Medulla oblongata (tissue), 1 donor: ENCODE data around the gene PRKAR2B.

Source experiments
- DNase-seq: peaks from one replicate; pipeline ENCODE4 v3.0.0-alpha.2; 2015; ENCODE audit errors: extremely low spot score

PRKAR2B gene

DNA sequence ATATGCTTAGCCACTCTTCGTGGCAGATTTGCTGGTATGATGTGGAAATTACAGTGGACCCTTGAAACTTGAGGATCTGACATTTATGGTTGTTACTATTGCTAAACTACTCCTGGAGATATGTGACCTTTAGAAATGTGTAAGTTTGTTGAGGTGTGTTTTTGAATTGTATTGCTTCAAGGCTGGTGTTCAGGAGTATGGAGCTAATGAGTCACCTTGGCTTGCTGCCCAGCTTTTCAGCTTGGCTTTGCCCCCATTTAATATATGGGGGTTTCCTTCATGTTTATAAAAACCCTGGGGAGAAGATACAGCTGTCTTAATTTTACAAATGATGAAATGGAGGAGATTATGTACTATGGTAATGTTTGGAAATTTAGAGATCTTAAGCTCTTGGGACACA lies 135.9 kb downstream of the PRKAR2B start:
- no peak for DNase-seq

DNA sequence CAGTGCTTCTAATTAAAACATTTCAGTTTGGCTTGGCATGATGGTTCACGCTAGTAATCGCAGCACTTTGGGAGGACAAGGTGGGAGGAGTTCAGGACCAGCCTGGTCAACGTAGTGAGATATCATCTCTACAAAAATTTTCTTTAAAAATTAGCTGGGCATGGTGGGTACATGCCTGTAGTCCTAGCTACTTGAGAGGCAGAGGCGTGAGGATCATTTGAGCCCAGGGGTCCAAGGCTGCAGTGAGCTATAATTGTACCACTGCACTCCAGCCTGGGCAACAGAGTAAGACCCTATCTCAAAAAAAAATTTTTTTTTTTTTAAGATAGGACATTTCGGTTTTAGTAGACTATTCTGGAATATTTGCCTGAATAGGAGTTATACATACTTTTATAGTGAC lies 136.7 kb downstream of the PRKAR2B start:
- DNase-seq = no peak

DNA sequence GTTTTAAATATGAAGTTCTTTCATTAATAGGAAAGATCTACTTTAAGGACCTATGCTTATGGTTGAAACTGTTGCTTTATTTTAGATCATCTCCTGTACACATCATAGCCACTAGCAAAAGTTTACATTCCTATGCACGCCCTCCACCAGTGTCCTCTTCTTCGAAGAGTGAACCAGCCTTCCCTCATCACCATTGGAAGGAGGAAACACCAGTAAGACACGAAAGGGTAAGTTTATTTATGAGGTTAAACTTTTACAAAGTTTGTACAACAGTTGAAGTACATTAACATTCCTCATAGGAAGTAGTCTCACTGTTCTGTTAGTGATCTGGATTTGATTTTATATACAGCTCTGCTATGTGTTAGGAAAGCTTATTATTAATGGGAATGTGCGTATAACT lies 141.2 kb downstream of the PRKAR2B start:
- DNase-seq = no peak

DNA sequence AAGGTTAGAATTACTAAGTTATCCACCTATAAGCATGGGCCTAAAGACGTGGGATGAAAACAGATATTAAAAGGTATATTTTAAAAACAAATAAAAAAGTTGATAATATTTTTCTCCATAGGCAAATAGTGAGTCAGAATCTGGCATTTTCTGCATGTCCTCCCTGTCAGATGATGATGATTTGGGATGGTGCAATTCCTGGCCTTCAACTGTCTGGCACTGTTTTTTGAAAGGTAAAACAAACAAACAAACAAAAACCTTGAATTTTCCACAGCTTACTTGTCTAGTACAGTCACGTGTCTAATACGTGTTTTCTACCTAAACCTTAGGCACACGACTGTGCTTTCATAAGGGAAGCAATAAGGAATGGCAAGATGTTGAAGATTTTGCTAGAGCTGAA lies 141.7 kb downstream of the PRKAR2B start:
- no peak for DNase-seq

DNA sequence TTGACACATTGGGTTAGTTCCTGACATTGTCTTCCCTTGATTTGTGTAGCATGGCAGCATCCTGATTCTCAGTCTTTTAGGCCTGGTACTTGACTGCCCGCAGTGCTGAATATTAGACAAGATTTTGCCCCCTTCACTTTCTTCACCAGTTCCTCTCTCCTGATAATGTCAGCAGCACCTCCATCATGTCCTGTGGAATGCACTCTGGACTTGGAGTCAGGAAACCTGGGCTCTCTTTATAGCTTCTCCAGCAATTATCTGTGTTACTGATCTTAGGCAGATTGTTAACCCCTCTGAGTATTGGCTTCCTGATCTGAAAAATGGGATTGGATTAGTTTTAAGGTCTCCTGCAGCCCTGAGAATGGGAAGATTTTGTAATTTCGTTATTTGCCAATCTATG lies 143.3 kb downstream of the PRKAR2B start:
- no peak for DNase-seq

DNA sequence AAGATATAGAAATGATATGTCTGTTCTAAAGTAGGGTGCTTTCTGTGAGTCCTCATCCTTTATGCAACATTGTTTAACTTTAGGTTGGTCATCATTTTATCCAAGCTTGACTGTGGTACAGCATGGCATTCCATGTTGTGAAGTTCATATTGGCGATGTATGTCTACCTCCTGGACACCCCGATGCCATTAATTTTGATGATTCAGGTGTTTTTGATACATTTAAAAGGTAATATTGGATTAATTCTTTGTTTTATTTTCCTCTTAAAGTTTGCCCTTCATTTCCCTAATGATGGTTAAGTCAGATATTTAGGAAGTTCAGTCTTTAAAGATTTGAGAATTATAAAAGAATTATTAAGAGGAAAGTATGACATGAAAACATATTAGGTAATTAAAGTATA lies 145.6 kb downstream of the PRKAR2B start:
- no peak for DNase-seq

DNA sequence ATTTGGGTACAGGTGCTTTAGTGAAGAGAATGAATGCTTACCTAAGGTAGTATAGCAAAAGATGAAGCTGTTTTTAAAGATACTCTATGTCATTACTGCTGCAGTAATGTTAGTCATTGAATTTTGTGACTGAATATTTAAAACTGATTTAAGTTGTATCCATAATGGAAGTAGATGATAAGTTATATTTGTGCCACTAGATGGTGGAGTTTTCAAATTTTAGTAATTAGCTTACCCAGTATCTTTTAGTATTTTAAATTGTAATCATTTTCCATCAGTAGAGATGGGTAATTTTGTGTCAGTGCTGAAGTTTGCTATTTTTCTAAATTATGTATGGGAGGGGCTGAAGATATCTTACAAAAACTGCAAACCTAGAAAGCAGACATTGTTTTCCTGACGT lies 149.5 kb downstream of the PRKAR2B start:
- DNase-seq = no peak

DNA sequence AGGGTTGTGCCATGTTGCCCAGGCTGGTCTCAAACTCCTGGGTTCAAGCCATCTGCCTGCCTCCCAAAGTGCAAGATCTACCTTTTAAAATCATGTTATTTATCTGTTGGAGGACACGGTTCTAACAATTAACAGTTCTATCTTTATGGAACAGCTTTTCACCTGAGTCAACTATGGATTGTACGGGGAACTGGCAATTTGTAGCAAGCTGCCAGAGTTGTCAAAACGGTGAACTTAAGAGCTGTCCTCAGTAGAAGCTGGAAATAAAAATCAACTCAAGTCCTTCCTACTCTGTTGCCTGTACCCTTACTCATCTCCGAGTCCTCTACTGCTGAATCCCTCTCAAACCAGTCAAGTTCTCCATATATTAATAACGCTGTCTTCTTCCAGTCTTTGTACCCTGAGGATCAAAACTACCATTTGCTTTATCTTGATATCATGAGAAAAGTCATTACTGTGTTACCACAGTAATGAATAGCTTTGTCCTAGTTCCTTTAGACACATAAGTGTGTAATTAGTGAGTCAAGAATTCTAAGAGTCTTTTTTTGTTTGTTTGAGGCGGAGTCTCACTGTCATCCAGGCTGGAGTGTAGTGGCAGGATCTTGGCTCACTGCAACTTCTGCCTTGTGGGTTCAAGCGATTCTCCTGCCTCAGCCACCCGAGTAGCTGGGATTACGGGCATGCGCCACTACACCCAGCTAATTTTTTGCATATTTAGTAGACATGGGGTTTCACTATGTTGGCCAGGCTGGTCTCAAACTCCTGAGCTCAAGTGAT lies 152.5 kb downstream of the PRKAR2B start:
- DNase-seq = no peak

DNA sequence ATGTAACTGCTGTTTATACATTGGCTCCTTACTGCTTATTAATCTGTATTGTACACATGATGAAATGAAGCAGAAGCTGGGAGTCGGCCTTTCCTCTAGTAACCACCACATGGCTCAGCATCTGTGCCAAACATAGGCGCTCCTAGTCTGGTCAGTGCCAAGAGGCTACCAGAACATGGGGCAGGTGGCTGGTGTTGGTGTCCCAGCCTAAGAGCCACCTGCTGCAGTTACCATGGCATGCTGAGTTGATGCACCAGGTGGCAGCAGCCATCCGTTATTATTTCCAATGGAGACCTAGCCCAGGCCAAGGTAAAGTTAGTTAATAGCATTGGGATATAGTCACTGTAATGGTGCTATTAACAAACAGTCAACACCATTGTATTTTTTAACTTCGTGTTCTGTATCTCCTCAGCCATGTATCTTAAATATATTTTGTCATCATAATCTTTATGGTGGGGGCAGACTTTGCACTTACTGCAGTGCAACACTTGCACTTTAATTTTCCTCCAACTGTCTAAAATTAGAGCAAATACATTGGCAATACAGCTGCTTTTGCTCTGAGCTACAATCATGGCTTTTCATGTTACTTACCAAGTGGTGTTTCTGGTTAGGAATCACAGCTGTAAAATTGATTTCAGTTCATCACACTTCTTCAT lies 157.4 kb downstream of the PRKAR2B start:
- DNase-seq = no peak

DNA sequence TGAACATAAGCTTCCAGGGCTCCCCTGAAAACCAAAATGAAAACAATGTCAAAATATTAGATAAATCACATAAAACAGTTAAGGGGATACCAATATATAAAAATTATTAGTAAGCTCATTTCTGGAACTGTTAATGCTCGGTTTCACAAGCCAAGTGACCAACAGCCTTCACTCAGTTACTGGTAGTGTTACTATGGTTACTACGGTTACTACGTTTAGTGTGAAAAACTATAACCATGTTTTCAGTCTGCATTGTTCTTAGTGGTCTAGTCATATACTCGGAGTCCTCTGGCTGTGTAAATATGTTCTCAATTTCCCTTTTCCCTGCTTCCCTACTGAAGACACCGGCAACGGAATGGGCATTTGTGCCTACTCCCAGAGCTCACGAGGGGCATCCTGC lies 159.1 kb downstream of the PRKAR2B start:
- no peak for DNase-seq

DNA sequence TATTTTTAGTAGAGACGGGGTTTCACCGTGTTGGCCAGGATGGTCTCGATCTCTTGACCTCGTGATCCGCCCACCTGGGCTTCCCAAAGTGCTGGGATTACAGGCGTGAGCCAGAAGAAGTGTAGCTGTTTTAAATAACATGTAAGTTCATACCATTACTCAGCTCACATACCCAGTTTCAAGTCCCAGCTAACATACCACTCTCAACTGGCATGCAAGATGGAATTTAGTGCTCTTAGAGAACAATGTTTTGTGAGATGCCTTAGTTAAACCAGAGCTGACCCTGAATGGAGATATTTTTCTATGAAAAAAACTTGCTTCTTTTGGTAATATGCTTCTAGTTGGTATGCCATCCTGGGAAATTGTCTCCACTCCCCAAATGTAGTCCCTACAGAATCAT lies 161.6 kb downstream of the PRKAR2B start:
- DNase-seq = no peak

DNA sequence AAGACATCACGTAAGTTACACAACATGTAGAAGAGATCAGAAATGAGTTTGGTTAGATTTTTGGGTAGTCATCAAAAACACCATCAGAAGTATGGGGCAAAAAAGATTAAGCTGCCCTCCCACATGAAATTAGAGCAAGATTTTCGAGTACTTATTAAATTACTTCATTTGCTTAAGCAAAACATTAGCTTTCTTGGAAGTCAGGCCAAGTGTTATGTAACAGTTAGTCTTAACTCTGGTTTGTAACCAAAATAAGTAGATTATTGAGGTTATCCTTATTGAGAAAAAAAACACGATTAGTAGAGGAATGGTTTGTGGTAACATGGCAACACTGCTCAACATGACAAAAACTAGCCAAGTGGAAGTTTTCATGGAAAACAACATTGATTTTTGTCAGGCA lies 162.2 kb downstream of the PRKAR2B start:
- no peak for DNase-seq

DNA sequence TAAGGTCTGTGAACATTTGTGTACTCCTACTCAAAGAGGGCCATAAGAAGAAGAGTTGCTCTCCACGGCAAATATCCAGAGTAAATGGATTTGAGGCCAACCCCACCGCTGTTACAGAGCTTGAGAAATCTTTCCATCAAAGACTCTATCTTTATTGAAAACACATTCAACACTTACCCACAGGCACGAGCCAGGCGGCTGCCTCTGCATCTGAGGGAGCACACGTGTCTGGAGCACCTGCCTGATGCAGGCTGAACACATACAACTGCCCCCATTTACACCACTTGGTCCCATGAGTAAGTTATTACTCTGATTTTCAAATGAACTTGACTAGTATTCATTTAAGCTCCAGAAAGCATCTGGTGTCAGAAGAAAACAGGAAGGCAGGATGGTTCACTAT lies 163.0 kb downstream of the PRKAR2B start:
- DNase-seq = no peak

DNA sequence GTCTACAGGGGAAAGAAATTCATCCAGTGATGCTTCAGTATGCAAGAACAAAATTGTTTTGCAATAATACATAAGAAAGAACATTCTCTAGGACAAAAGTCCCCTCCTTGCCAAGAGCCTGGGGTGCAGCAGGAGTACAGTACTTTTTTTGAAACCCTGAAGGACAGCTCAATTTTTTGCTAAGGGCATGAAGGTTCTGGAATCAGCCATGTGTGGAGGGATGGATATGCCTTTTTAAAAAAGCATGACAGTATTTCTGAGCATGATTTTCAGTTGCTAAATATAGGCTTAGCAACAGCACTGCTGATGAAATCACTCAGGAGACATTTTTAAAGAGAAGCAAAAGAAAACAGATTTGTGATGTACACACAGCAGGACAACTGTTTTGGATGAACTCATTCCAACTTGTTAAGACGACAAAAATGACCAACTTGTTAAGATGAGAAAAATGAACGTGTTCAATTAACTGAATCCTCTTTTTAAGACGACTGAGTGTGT lies 163.6 kb downstream of the PRKAR2B start:
- no peak for DNase-seq

DNA sequence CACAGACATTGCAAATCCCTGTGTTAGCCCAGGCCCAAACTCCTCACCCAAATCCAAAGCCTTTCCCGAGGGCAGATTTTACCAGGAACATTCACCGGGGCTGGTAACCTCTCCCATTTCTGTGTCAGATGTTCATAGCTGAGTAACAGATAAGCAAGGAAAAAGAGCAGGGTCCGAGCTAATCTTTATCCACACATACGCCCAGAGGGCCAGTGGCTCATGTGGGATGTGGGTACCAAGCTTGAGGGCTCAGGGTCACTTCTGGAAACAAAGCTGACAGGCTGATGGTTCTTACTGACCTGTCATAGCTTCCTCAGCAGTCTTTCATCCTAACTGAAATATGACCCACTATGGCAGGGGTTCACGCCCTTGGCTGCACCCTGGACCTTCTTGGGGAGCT lies 164.1 kb downstream of the PRKAR2B start:
- no peak for DNase-seq

DNA sequence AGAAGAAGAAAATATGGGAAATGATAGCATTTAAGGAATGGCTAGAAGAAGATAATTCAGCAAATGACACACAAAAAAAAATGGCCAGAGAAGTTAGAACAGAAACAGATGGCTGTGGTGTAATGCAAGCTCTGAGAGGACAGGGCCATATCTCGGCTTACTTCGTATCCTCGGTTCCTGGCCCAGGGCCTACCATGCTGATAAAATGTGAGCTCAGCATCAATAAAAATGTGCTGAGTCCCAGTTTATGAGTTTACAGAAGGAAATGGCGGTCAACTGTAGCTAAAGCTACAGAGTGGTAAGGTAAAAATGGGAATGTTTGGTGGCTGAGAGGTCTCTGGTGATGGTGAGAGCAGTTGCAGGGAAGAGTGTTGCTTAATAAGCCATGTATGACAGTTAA lies 165.1 kb downstream of the PRKAR2B start:
- DNase-seq = no peak

DNA sequence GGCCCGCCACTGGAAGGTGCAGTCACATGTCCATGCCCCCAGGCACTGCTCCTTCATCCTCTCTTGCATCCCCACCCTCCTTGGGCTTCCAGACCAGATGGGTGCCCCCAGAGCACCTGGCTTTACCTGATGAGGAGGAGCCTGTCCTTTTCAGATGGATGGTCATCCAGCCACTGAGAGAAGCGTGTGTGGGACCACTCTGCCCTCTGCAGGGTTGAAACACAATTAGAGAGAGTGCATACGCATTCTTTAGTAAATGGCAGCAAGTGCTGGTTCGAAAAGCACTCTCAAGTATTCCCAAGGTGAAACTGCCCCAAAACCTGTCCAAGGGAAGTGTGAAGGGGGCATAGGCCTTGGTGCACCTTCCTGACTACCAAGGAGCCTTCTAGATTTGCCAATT lies 165.9 kb downstream of the PRKAR2B start:
- no peak for DNase-seq
